ENCODE results near the gene TADA1.

GRCh38 chr1:166827426-166827825, 48.6 kb downstream of the TADA1 start:
- TF ChIP-seq EZH2 (IDR thresholded peaks at IDR 0.05; ENCODE audit: borderline replicate concordance, low read depth, low read length, severe bottlenecking) (no peak), CTCF (IDR thresholded peaks at IDR 0.05; ENCODE audit: borderline replicate concordance, extremely low read depth, low read length, poor library complexity, severe bottlenecking) (no peak)
